DLD1 (cell line): ENCODE results near the gene NAT16.
"Not testable (repeated sequence)": the region's sequence is repeated elsewhere in the genome, so short reads cannot be mapped to it uniquely, and the experiment has no call there.

ENCODE experiments used
- in situ Hi-C: cut with HindIII; loops from 2 replicates; pipeline ENCODE4 v1.10.0; 2017; ENCODE audit warnings: low sequenced_read_pairs

NAT16 gene

DNA sequence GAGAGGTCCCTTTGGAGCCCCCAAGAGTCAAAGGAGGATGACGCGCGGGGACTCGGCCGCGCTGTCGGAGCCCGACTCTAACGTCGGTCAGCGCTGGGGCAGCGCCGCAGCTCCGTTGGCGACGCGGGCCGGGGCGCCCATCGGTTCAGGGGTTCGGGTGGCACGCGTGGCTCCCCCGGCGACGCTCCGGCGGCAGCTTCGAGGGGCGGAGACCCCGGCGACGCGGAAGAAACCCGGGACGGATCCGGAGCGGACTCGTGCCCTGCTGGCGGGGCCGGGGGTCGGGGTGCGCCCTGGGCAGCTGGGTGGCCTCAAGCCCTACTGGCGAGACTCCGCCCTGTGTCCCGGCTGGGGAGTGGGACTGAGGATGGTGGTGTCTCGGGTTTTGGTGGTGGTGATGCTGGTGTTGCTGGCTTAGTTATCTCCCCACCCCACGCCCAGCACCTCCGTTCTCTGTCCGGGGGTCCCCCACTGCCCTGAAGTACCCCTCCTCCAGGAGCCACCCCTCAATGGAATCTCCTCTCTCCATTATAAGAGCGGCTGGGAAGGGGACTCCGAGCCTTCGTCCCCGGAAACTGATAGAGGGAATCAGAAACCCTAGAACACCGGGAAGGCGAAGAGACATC is at the start of gene NAT16:
NAT16 (minus strand) TSS at position 164 of the 626 bp plus-strand sequence. CDS start 5,486 bp downstream, outside the sequence.
- in situ Hi-C loops = no loop called here

DNA sequence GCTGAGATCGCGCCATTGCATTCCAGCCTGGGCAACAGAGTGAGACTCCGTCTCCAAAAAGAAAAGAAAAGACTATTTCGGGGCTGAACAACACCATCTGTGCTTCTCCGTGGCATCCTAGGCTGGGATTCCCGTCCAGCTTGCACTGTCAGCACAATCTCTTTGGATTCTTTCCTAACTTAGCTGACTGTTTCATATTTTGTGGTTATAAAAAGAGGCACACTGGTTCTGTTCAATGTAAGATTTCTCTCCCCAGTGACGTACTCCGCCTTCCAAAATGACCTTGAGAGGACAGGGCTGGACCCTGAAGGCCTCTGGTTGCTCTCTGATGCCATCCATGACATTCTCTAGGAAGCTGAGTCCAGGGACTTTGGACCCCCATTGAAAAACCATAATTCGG is 46.6 kb upstream of the NAT16 start:
- in situ Hi-C loops = no loop called here

DNA sequence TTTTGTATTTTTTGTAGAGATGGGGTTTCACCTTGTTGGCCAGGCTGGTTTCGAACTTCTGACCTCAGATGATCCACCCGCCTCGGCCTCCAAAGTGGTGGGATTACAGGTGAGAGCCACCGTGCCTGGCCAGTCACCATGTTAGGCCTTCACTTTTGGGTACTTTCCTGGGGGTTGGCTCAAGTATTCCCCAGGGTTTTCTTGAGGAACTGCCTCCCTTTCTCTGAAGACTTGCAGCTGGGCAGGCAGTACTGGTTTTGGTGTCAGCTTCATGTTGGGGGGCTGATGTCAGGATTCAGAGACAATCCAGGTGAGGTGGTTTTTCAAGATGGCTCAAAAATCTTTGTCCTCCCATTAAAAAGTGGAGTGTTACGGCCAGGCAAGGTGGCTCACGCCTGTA is 45.6 kb upstream of the NAT16 start:
- in situ Hi-C loops = no loop called here

GRCh38 chr7:101223528-101223927 is 43.4 kb upstream of the NAT16 start:
- in situ Hi-C loops = no loop called here

- in situ Hi-C loops = no loop called here
Observed at GRCh38 chr7:101222275-101222830, 42.3 kb upstream of the NAT16 start.

GRCh38 chr7:101220295-101220694 is 40.2 kb upstream of the NAT16 start:
- in situ Hi-C loops = no loop called here

- in situ Hi-C loops = no loop called here
Observed at GRCh38 chr7:101218236-101219125, 38.4 kb upstream of the NAT16 start.

DNA sequence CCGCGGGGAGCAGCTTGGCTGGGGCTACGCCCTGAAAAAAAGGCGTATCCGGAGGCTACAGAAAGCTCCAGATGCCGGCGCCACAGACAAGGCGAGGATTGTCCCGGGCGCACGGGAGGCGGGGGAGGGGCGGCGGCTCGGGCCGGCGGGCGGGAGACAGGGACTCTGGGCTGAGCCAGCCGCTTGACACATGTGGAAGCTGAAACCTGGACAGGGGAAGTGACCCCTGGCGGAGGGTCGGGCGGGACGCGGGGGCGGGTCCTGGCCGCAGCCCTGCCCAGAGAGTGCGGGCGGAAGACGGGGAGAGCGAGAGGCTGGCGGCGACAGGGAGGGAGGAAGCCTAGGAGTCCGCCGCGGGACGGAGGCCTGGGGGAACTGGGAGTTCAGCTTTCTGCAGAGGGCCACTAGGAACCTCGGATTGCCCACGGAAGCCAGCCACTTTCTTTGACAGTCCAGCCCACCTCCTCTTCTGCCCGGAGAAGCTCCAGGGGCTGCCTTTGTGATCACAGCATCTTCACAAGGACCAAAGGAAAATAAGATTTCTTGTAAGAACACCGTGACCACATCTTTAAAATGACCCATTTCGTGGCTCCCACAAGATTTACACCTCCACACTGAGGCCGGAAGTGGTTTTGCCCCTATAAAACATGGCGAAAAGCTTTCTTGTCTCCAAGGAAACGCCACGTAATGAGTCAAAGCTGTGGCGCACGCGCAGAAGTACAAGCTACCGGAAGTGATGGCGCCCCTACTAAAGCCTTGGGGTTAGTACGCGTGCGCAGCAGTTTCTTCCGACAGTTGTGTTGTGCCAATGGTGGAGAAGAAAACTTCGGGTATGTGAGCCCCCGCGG is 37.5 kb upstream of the NAT16 start, which contains the start of the genes PLOD3 and ZNHIT1:
PLOD3 (minus strand) TSS at position 194 of the 848 bp plus-strand sequence. CDS start 307 bp downstream, outside the sequence.
ZNHIT1 (plus strand) TSS at position 778 of the 848 bp plus-strand sequence; CDS start at position 809, 31 bp downstream.
- in situ Hi-C loops = no loop called here

- in situ Hi-C loops = no loop called here
Observed at GRCh38 chr7:101216860-101217387, 36.8 kb upstream of the NAT16 start.

- in situ Hi-C loops = no loop called here
Observed at GRCh38 chr7:101216001-101216859, 36.1 kb upstream of the NAT16 start.

DNA sequence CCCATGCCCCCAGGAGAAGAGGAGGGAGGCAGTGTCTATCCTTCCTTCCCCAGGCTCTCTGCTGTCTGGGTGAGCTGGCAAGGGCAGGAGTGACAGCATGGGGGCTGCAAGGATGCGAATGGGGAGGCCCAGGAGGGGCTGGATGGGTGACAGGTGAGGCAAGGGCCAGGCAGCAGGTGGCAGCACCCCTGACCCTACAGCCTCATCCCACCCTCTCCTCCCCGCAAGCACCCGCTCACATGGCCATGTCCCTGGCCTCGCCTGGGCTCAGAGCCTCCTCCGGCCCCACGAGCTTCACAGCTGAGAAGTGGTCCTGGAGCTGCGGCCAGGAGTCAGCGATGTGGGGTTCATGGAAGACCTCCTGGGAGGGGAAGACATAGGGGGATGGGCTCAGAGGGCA is 31.9 kb upstream of the NAT16 start:
- in situ Hi-C loops = no loop called here

- in situ Hi-C loops = no loop called here
Observed at GRCh38 chr7:101211501-101211900, 31.4 kb upstream of the NAT16 start.

GRCh38 chr7:101210143-101210542 is 30.1 kb upstream of the NAT16 start:
- in situ Hi-C loops = no loop called here

- in situ Hi-C loops = no loop called here
Observed at GRCh38 chr7:101208794-101209193, 28.7 kb upstream of the NAT16 start.

- in situ Hi-C loops = no loop called here
Observed at GRCh38 chr7:101207459-101207858, 27.4 kb upstream of the NAT16 start.

DNA sequence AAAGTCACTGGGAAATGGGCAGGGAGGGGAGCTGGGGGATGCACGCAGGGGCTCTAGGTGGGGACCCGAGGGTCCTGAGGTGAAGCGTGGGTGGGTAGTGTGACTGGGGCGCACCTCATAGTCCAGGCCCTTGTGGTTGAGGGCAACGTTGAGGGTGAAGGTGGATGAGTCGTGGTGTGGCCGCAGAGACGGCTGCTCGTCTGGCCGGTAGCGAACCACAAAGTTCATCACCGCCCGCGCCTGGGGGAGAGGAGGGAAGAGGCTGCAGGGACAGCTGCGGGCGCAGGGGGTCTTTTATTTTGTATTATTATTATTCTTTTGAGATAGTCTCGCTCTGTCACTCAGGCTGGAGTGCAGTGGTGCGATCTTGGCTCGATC is 26.6 kb upstream of the NAT16 start:
- in situ Hi-C loops = no loop called here

DNA sequence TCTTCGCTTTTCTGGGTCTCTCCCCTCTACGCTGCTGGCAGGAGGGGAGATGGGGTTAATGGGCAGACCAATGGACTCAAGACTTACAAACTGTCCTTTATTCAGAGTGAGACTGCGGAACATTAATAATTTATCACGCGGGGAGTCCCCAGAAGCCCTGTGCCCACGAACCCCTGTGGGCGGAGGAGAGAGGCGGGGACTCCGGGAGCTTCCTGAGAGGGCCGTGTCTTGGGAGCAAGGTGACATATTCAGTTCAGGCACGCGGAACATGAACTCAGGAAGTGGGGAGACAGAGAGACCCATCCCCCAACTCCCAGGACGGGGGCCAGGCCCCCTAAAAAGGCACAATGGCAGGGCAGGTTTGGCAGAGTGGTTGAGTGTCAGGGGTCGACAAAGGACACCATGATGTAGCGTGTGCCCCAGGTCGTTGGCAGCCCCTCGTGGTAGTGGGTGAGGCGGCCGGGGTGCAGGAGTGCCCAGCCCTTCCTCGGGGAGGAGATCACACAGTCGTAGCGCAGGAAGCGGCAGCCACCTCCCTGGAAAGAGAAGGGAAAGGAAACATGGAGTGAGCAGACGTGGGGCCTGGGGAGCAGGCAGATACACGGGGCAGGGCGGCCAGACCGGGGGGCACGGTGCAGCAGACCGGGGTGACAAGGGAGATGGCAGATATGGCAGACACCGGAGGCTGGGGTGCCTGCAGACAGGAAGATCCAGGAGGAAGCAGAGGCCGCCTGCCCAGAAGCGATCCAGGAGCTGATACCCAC is 26.0 kb upstream of the NAT16 start:
- in situ Hi-C loops = no loop called here

DNA sequence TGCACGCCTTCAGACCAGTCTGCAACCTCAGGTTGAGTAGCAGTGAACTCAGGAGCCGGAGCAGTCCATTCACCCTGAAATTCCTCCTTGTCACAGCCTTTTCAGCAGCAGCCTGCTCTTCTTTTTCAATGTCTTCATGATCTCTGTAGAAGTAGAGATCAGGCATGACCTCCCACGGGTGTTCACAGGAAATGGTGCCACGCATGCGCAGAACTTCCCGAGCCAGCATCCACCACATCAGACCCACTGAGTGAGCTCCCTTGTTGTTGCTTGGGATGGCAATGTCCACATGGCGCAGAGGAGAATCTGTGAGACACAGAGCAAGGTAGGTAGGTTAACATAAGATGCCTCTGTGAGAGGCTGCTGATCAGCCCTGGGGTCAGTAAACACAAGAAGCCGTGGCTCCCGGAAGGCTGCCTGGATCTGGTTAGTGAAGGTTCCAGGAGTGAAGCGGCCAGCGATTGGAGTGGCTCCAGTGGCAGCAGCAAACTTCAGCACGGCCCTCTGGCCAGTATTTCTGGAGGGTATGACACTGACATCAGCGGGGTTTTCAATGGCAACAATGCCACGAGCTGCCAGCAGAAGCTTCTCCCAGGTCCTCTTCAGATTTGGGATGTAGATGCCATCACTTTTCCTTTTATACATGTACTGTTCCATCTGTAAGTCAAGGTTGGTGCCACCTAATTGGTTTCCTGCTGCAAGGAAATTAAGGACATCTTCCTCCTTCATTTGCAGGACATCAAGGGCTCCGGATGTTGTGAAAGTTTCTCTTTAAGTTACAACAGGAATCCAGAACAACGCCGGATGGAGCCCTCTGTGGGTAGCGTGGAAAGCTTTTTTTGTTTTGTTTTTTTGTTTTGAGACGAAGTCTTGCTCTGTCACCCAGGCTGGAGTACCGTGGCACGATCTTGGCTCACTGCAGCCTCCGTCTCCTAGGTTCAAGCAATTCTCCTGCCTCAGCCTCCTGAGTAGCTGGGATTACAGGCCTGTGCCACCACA is 23.9 kb upstream of the NAT16 start:
- in situ Hi-C loops = not testable (repeated sequence)
